Measurements from ENCODE around the gene BEND4. TPM values are rescaled to one million over a fixed set of nuclear protein-coding genes. Genes with fewer than 3 reads are reported as not detected.
"Not testable (repeated sequence)": the region's sequence is repeated elsewhere in the genome, so short reads cannot be mapped to it uniquely, and the experiment has no call there.

Gene BEND4
- 0.21 TPM for total RNA-seq

DNA sequence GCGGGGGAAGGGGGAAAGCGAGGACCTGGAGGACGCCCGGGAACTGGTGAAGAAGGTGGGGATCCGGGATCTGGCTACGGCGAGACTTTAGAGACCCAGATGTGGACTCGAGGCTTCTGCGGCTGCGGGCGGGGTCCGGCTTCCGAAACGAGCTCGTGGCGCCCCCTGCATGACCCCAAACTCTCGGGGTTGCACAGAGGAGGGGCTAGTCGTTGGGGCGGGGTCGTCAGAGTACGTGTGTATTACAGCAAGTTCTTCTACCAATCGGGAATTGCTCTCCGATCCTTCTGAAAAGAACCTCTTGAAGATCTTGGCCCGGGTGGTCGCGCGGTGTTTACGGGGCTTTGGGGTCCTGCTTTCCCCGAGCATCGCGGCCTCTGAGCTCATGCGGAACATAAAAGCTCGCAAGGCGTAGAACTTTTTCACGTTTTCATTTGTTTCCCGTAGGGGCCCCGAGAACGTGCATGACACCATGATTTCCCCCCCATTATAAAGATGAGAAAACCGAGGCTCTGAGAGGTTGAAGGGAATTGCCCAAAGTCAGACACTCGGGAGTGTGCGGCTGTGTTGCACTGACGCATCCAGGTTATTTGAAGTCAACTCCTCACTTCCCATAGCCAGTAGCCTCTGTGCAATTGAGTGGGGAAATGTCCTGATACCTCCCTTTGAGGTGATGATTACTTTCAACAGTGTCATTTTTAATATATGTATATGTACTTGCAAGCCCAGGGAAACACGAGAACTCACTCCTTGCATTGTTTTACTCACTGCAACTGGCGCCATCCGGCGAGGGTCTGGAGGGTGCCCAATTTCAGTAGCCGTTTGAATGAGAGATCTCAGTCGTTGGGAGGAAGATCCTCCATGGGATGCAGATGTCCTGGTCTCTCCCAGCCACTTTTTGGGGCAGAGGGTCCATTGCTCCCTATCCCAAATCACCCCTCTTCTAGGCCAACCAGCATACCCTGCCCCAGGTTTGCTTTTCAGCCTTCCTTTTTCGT lies at the start of gene BEND4:
BEND4 (minus strand) TSS at position 149 of the 998 bp plus-strand sequence. CDS start 512 bp downstream, outside the sequence.
- peak; percentile 32 for DNase-seq

DNA sequence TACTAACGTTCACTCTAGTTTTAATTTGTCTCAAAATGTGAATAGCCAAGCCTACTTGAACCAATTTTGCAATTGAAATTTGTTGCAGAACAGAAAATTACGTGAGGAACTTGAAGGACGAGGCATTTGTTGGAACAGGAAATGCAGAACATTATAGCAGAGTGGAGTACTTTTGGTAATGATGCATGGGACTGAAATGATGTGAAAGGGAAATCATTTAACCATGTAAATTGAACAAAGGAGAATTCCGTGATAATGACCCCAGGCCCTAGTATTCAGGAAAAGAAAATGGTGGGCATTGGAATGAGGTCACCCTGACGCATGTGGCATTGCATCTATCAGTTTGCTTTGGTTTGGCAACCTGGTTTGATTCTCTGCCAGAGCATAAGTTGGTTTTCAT lies 44.9 kb upstream of the BEND4 start:
- DNase-seq: no peak

DNA sequence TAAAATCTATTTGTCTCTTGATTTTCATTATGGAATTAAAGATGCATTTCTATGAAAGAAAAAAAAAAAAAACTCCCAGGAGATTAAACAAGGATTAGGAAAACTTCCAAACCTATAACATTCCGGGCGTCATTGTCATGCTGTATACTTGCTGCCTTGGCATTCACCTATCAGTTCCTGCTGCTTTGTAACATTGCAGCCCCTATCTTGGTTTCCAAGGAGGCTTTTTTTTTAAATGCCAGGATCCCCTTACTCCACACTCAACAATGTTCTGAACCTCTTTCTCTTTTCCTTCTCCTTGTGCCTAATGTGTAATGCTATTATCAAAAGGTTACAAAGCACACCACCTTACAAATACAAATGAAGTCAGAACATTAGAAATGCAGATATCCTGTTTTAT lies 20.5 kb upstream of the BEND4 start:
- DNase-seq: no peak

DNA sequence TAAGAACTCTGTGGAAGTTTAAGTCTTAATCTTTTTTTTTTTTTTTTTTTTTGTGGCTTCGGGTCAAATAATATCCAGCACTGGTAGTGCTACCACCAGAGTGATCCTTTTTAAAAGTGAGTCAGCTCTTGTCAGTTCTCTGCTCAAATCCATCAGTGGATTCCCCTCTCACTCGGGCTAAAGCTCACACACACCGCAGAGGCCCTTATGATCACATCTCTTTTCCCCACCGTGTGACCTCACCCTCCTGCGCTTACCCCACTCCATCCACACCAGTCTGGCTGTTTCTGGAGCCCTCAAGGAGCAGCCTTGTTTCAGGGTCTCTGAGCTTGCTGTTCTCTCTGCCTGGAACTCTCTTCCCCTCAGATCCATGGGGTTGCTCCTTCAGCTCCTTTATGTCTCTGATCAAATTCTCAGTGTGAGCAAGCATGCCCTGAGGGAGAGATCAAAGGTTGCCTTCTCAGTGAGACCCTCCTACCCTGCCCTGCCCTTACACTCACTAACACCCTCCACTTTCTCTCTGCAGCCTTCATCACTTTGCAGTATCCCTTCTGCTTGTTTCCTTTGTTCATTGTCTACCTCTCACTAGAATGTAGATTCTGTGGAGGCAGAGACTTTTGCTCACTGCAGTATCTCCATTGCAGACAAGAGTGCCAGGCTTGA lies 19.8 kb upstream of the BEND4 start:
- no peak for DNase-seq

DNA sequence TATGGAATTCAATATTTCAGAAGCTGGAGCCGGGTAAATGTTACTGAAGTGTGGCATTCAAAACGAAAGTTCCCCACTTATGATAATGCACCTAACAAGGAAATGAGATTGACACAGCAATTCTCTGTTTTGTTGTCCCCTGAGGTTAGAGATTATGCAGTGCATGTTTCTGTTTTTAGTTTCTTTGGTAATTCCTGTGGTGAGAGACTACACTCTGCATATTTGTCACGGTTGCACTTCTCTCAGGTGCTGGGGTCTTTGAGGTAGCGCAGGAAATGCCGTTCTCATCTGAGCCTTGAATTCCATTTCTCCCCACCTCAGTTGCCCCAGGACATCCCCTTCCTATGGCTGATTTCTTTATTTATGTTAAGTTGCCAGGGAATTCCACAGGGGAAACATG lies 15.3 kb upstream of the BEND4 start:
- no peak for DNase-seq

DNA sequence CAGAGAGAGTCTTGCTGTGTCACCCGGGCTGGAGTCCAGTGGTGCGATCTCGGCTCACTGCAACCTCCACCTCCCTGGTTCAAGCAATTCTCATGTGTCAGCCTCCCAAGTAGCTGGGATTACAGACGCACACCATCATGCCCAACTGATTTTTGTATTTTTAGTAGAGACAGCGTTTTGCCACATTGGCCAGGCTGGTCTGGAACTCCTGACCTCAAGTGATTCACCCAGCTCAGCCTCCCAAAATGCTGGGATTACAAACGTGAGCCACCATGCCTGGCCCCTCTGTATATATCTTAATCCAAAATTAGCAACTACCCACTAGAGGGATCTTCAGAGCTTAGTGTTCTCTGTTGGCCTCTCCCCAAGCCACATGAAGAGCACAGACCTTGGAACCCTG lies 13.7 kb upstream of the BEND4 start:
- not testable (repeated sequence) for DNase-seq

DNA sequence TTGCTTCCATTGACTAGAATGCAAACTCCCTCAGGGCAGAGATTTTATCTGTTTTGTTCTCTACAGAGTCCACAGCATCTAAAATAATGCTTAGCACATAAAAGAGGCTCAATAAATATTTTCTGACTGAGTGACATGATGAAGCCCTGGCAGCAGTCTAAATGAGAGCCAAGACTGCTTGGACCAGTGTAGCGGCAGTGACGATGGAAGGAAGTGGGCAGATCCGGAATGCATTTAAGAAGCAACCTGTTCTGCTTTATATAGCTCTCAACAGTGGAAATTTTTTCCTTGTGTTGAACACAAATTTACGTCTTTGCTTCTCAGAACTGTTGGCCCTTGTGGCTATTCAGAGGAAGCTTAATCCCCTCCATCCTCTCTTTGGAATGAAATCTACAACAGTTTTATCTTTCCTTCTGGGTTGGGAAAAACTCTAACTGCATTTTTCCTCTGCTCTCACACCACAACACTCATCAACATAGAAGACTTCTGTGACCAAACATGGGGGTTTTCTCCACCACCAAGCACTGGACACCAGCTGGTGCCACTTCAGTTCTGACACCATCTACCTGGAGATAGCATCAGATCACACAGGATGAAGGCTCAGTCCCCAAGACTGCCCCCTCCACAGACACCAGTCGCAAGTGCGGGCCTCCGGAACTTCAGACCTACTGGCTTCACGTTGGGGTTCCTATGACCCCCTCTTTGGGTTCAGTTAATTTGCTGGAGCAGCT lies 7.0 kb upstream of the BEND4 start:
- DNase-seq: no peak

DNA sequence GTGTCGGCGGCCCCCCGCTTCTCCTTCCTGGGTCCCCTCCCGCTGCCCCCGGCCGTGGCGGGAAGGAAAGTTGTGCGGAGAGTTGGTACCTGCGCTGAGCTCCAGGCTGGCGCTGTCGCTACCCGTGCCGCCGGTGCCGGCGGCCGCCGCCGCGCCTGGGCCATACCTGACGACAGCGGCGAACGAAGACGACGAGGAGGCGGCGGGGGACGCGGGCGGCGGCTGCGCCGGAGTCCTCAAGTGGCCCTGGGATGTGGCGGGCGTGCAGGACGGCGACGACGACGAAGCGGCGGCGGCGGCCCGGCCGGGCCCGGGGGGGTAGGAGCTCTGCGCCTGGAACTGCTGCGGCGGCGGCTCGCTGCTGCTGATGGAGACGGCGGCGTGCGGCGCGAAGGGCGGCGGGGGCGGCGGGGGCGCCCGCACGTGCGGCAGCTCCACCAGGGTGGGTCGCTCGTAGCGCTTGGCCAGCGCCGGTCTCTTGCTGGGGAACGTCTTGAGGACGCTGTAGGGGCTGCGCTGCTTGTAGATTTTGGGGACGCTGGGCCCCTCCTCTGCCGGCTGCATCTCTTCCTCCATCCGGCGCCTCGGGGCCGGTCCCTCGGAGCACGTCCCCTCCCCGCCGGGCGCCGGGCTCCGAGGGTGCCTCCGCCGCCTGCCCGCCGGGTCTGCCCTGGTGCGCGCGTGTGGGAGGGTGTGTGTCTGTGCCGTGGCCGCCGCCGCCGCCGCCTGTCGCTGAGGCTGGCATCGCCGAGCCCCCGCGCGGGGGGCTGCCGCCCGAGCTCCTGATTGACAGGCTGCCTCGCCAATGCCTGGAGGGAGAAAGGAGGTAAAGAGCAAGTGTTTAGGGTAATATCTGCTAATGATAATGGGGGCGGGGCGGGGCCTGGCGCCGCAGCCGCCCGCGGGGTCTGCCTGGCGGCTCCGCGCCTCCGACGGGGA lies 618 bp downstream of the BEND4 start:
- peak; percentile 50 for DNase-seq

DNA sequence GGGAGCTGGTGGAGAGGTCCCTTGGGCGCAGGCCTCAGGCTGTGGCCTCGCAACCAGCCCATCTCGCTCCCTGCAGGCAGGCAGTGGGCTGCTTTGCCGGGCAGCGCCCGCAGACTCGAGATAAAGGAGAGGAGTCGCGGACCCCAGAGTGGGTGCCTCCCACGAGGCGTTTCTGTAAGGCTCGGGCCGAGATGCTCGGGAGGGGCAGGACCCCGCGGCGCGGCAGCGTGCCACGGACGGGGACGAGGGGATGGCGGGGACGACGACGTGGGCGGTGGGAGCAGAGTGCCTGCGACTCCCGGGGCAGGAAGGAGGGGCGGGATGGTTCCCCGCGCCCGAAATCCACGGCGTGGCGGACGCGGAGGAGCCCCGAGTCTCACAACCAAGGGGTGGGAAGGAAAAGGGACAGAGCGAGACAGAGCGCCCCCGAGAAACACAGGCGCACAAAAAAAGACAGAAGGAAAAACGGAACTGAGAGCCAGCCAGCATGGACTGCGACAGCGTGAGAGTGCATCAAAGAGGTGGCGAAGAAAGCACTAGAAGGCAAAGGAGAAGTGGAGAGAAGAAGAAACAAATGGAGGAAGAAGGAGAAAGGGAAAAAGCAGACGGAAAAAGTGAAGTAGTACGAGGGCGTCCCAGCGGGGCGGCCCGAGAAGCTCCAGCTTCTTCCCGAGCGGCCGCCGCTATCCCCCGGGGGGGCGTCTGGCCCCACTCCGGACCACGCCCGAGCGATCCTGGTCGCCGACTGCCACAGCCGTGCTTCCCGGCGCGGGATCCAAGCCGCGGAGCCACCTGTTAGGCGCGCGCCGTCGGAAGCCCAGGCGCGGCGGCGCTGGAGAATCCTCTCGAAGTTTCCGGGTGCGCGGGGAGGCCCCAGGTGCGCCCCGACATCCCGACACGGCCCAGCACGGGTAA lies 1.5 kb downstream of the BEND4 start:
- peak; percentile 2 for DNase-seq

DNA sequence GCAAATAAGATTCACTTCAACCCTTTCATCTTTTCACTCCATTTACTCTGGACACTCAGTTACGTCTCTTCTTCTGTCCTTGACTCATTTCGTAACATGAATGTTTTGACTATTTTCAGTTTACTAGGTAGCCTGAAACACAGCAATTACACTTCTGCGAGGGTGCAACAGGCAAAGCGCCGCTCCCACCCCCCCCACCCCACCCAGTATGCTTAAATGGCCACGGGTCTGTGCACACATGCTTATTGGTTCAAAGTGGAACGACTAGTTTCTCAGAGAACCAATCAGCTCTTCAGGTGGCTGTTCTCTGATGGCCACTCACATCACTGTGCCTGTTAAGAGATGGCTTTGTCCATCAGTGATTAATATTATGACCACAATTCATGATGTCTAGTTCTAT lies 3.5 kb downstream of the BEND4 start:
- DNase-seq: no peak

DNA sequence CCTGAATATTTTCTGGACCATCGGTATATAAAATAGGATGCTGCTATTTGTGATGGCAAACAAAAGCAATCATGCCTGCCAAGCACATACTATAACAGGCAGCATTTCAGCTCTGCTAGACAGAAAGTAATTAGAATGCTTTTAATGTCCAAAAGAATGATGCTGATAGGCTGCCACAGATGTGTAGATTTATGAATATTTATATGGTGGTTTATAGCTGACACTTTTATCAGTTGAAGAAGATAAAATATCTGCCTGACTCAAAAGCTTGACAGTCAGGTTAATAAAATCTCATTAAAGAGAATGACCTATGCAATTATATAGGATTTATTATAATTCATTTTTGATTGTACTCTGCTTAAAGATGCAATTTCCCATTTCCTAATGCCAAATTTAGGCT lies 4.0 kb downstream of the BEND4 start:
- no peak for DNase-seq

DNA sequence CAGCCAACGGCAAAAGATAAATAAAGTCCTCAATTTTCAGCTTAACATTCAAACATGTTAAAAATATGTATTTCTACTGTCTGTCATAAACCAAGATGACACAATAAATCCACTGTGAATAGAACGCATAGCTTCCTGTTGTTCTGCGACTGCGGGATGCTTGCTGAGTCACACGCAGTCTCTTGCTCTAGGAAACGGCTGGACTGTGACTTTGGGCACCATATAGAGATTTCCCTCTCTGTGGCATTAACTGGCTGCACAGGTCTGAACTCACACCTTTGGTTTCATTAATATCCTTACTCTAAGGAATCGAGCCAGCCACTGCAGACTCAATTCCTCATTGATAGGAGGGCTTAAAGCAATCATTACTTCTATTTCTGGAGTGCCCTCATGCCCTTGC lies 8.4 kb downstream of the BEND4 start:
- no peak for DNase-seq

DNA sequence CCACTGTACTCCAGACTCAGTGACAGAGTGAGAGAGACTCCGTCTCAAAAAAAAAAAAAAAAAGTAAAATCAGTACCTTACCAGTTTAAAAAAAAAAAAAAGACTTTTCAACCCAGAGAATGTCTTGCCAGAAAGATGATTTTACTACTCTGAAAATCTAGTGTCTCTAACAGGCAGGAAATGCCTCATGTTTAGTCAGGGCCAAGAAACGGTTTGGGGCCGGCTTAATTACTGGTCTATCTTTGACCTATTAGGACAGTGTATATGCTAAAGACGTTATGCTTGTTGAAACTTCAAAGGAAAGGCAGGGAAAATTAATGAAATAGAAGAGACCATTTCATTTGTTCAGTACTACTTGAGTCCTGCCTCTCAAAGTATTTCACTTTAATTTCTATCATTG lies 9.9 kb downstream of the BEND4 start:
- no peak for DNase-seq

DNA sequence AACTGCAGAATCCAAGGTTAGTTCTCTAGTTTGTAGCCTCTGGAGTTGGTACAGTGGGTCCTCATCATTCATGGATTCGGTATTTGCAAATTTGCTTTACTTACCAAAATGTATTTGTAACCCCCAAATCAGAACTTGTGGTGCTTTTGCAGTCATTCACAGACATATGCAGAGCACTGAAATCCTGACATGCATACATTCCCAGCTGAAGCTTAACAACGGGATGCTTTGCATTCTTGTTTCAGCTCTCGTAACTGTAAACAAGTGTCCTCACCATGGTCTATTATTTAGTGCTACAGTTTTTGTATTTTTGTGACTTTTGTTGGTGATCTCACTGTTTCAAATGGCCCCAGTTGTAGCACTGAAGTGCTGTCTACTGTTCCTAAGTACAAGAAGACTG lies 16.1 kb downstream of the BEND4 start:
- no peak for DNase-seq

DNA sequence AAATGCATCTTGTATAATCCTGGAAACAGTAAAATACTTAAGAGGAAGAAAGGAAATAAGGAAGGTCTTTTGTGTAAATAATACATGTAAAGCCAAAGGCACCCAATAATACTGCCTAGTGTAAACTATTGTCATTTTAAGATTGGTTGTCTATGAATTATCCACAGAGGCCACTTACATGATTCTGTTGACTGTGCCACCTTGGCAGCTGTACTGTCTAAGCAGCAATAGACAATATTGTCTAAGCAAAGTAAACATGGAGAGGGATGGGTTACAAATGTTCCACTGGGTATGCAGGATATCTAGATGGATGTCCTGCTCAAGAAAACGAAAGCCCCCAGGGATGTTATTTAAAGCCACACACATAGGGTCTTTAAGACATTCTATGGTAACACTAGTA lies 19.4 kb downstream of the BEND4 start:
- DNase-seq: no peak

DNA sequence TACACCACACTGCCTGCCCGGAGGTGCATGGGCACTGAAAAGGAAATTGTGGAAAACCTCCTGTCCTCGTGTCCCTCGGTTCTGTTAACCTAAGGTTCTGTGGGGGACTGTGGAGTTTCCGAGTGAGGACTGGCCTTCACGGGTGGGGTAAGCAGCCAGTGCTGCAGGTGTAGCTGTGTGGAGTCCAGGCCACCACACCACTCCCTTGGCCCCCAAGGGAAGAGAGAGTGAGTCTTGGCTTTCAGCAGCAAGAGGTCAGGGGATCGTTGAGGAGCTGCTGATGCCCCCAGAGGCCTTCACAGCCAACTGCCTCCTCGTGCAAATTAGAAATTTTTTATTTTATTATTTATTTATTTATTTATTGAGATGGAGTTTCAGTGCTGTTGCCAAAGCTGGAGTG lies 20.4 kb downstream of the BEND4 start:
- no peak for DNase-seq

DNA sequence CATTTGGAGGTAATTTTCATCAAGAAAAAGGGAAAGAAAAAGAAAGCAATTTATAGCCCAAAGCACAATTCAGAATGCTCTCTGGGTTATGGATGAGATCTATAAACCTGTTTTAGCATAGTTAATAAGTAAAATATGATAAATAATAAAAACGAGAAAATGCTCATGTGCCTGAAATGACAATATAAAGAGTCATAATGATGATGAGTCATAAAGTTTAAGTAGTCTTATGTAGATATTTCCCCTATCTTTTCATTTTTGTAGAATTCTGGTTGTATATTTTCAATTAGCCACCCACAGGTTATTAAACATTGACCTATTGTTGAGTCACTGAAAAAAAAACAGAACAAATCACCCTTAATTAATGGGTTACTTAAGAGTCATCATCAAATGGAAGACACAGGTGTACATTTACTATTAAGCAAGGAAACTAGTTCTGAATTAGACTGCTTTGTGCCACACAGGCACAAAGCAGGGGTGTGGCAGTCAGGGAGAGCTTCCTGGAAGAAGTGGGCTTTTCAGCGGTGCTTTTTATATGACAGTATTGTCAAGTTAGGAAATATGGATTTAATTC lies 29.3 kb downstream of the BEND4 start:
- no peak for DNase-seq

DNA sequence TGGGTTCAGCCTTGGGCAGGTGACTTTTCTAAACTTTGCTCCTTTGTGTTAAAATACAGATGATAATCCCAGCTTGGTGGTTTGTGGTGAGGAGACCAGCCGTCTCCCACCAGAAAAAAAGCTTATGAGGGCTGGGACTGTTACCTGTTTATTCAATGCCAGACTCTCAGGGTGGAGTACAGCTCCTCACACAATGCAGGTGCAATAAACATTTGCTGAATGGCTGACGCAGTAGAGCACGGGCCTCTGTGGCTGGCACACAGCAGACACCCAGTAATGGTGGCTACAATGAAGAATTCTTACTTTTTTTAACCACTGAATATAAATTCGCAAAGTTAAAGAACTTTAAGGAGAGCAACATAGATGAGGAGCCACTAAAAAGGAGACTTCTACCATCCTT lies 30.2 kb downstream of the BEND4 start:
- no peak for DNase-seq

DNA sequence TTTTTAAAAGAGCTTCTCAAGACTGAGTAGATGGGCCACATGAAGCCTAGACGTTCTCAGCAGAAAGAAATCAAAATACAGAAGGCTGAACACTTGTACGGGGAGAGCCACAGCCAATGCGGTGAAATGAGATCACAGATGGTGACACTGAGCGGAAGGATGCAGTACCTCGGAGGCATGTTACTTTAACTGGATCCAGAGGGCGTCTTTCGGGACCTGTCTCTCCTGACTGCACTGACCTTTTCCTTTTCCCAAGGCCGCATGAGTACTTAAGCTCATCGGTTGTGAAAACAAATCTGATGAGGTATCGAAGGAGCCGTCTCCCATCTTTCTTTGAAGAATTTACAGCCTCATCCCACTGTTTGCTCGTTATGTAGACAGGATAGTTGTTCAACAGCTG lies 32.6 kb downstream of the BEND4 start:
- DNase-seq: no peak

DNA sequence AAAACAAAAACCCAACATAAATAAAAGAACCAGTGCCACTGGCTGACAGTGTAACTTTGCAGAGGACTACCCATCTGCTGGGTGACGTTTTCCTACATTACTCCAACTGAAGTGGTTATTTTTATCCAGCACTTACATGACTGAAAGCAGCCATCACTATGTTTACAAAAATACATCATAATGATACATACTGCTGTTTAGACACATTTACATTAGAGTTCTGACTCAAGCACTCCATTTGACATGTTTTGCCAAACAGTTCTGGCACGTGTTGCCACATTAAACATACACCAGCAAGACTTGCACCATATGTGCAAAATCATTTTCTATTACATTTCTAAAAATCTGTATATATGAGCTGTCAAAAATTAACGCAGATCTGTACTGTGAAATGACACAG lies 39.6 kb downstream of the BEND4 start:
- DNase-seq: peak; percentile 41

All from tongue (tissue), 2 donors.